BE2C (cell line): ENCODE results near the gene HDAC4.

ENCODE experiments used
- DNase-seq: peaks from one replicate; pipeline ENCODE4 v3.0.0-alpha.2; 2020
- H3K27me3 ChIP-seq: fragments of 250-450 bp; sonication (Bioruptor Pico); 2 replicates; pipeline ENCODE4 v1.5.1; 2020; ENCODE audit warnings: mild to moderate bottlenecking
- H3K36me3 ChIP-seq: fragments of 250-450 bp; sonication (Bioruptor Pico); 2 replicates; pipeline ENCODE4 v1.5.1; 2020; ENCODE audit warnings: mild to moderate bottlenecking
- H3K4me1 ChIP-seq: fragments of 250-450 bp; sonication (Bioruptor Pico); 2 replicates; pipeline ENCODE4 v1.5.1; 2020
- H3K4me3 ChIP-seq: 2 replicates; pipeline ENCODE4 v1.5.1; 2011; ENCODE audit warnings: low read depth, low read length
- H3K9me3 ChIP-seq: fragments of 250-450 bp; sonication (Bioruptor Pico); 2 replicates; pipeline ENCODE4 v1.5.1; 2020
- CTCF ChIP-seq: IDR thresholded peaks from 2 replicates; pipeline ENCODE4 v1.5.1; 2012; ENCODE audit warnings: mild to moderate bottlenecking, low read depth, low read length

Gene HDAC4

GRCh38 chr2:239078128-239078924 lies 322.5 kb downstream of the HDAC4 start:
- H3K4me1 ChIP-seq: no peaks in the 10 kb centered on the region
- no peaks in the 10 kb centered on the region for H3K9me3 ChIP-seq
- no peaks in the 10 kb centered on the region for H3K27me3 ChIP-seq
- peak; percentile 43 for DNase-seq
- H3K36me3 ChIP-seq: peaks cover 6% of the 10 kb centered on the region
- H3K4me3 ChIP-seq: no peak overlapping the region
- TF ChIP-seq CTCF: no peak

GRCh38 chr2:239077260-239077659 lies 323.6 kb downstream of the HDAC4 start:
- no peak for DNase-seq
- no peak for TF ChIP-seq CTCF
- H3K4me1 ChIP-seq: no peaks in the 10 kb centered on the region
- H3K27me3 ChIP-seq: no peaks in the 10 kb centered on the region
- no peak overlapping the region for H3K4me3 ChIP-seq
- no peaks in the 10 kb centered on the region for H3K9me3 ChIP-seq
- H3K36me3 ChIP-seq: peaks cover 6% of the 10 kb centered on the region

GRCh38 chr2:239075918-239076758 lies 324.7 kb downstream of the HDAC4 start:
- peaks cover 6% of the 10 kb centered on the region for H3K36me3 ChIP-seq
- H3K4me3 ChIP-seq: no peak overlapping the region
- no peak for DNase-seq
- H3K4me1 ChIP-seq: no peaks in the 10 kb centered on the region
- H3K9me3 ChIP-seq: no peaks in the 10 kb centered on the region
- no peaks in the 10 kb centered on the region for H3K27me3 ChIP-seq
- no peak for TF ChIP-seq CTCF

GRCh38 chr2:239073745-239074530 lies 326.9 kb downstream of the HDAC4 start:
- H3K36me3 ChIP-seq: peaks cover 6% of the 10 kb centered on the region

GRCh38 chr2:239073270-239073669 lies 327.6 kb downstream of the HDAC4 start:
- Histone ChIP-seq H3K9me3 (no peaks in the 10 kb centered on the region), H3K4me3 (no peak overlapping the region), H3K36me3 (peaks cover 6% of the 10 kb centered on the region), H3K27me3 (no peaks in the 10 kb centered on the region), H3K4me1 (no peaks in the 10 kb centered on the region)
- TF ChIP-seq CTCF: no peak
- DNase-seq: no peak

More at GRCh38 chr2:239073745-239074530, 326.9 kb downstream of the HDAC4 start:
- Histone ChIP-seq H3K4me3 (no peak overlapping the region), H3K27me3 (no peaks in the 10 kb centered on the region), H3K4me1 (no peaks in the 10 kb centered on the region), H3K9me3 (no peaks in the 10 kb centered on the region)
- no peak for DNase-seq
- no peak for TF ChIP-seq CTCF
